Smooth muscle cell (in vitro differentiated cells): ENCODE results near the gene SLF1. TPM values are rescaled to one million over a fixed set of nuclear protein-coding genes. Genes with fewer than 3 reads are reported as not detected.

Source experiments
- DNase-seq: peaks from one replicate; lab custom pipeline; 2025; ENCODE audit not compliant: unreplicated experiment; lab: John Stamatoyannopoulos, UW
- H2AFZ ChIP-seq: fragments of 200-600 bp; sonication (generic); 2 replicates; pipeline ENCODE4 v1.6.0; 2016; ENCODE audit warnings: antibody characterized with exemption, low read depth, mild to moderate bottlenecking
- H3F3A ChIP-seq: fragments of 200-600 bp; sonication (generic); 2 replicates; pipeline ENCODE4 v1.6.0; 2017; ENCODE audit warnings: antibody characterized with exemption, low read depth
- H3K27ac ChIP-seq: fragments of 200-600 bp; sonication (generic); 2 replicates; pipeline ENCODE4 v1.5.1; 2016; ENCODE audit warnings: low read depth, mild to moderate bottlenecking
- H3K27me3 ChIP-seq: fragments of 200-600 bp; sonication (generic); 2 replicates; pipeline ENCODE4 v1.6.1; 2016; ENCODE audit warnings: low read depth, mild to moderate bottlenecking
- H3K36me3 ChIP-seq: fragments of 200-600 bp; sonication (generic); 2 replicates; pipeline ENCODE4 v1.5.1; 2016; ENCODE audit warnings: low read depth
- H3K4me1 ChIP-seq: fragments of 200-600 bp; sonication (generic); 2 replicates; pipeline ENCODE4 v1.5.1; 2016; ENCODE audit warnings: low read depth
- H3K4me2 ChIP-seq: fragments of 200-600 bp; sonication (generic); 2 replicates; pipeline ENCODE4 v1.6.0; 2016; ENCODE audit warnings: mild to moderate bottlenecking
- H3K4me3 ChIP-seq: fragments of 200-600 bp; sonication (generic); 2 replicates; pipeline ENCODE4 v1.5.1; 2016; ENCODE audit warnings: mild to moderate bottlenecking
- H3K79me2 ChIP-seq: fragments of 200-600 bp; sonication (generic); 2 replicates; pipeline ENCODE4 v1.6.0; 2016; ENCODE audit warnings: low read depth, mild to moderate bottlenecking
- H3K9ac ChIP-seq: fragments of 200-600 bp; sonication (generic); 2 replicates; pipeline ENCODE4 v1.6.0; 2016; ENCODE audit warnings: low read depth
- H3K9me3 ChIP-seq: fragments of 200-600 bp; sonication (generic); replicated peaks from 2 replicates; pipeline ENCODE4 v1.5.1; 2016; ENCODE audit warnings: low read depth
- H4K20me1 ChIP-seq: fragments of 200-600 bp; sonication (generic); 2 replicates; pipeline ENCODE4 v1.6.0; 2016; ENCODE audit warnings: low read depth
- CTCF ChIP-seq: fragments of 200-600 bp; sonication (generic); IDR thresholded peaks from 2 replicates; pipeline ENCODE4 v1.5.1; 2017; ENCODE audit warnings: borderline replicate concordance, mild to moderate bottlenecking, antibody characterized with exemption; ENCODE audit not compliant: insufficient read depth, poor library complexity, severe bottlenecking
- WGBS: methylation state at CpG from one replicate; pipeline ENCODE4 v1.1.7; 2016; ENCODE audit warnings: low lambda C conversion rate; 5-methylcytosine and 5-hydroxymethylcytosine counted together
- polyA plus RNA-seq: library from polyadenylated mRNA; unstranded; fragments of >200 nt; fragmentation: Nextera tagmentation; extraction: Ambion mirVana; gene quantifications from 2 replicates; pipeline ENCODE4 v1.2.1, GENCODE V29; 2016
- total RNA-seq: library from RNA; depleted of rRNA; stranded (reverse); fragments of >200 nt; gene quantifications from 2 replicates; pipeline ENCODE4 v1.2.3, GENCODE V29; 2014

Gene SLF1
- total and polyA plus RNA-seq, 2 experiments from 2014 or later, result 5.3 to 10.8 TPM

- no peak overlapping the region for H3K4me2 ChIP-seq
- H2AFZ ChIP-seq, result no peak overlapping the region
- H4K20me1 ChIP-seq, result no peaks in the 10 kb centered on the region
- no peaks in the 10 kb centered on the region for H3K27me3 ChIP-seq
- H3K9ac ChIP-seq, result no peak overlapping the region
- no peak for DNase-seq
- H3K27ac ChIP-seq, result no peak overlapping the region
- no peaks in the 10 kb centered on the region for H3K4me1 ChIP-seq
- TF ChIP-seq CTCF, result no peak
- no peaks in the 10 kb centered on the region for H3F3A ChIP-seq
- no peak overlapping the region for H3K4me3 ChIP-seq
- WGBS, result 95% methylated on average over 1 of the region's 1 CpG
- H3K79me2 ChIP-seq, result no peaks in the 10 kb centered on the region
- no peaks in the 10 kb centered on the region for H3K9me3 ChIP-seq
- H3K36me3 ChIP-seq, result no peaks in the 10 kb centered on the region
Measured at GRCh38 chr5:94674490-94675382, 56.3 kb downstream of the SLF1 start.

DNA sequence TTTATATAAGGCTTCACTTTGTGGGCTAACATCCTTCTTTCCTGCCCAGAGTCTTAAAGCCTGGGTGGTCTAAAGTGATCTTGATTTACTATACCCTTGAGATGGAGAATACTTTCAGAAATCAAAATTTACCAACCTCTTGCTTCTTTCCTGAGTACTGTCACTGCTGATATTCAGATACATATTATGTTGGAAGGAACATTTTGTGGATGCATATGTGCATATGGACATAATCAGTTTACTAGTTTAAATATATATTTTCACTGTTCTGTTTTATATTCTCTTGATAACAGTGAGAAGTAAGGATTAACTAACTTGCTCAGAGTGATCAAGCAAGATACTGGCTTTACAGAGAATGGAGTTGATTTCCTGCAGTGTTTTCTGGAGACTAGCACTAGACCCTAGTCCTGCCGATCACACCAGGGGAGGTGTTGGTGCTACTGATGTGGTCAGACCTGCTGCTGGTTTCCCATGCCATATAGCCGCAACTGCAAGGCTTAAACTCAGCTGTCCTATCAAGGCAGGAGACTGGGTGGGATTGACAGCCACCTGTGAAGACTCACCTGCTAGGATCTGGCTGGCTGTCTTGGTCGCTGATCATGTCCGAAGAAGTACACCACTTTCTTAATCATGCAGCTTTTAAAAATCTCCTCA lies 57.6 kb downstream of the SLF1 start:
- 92% methylated on average over 4 of the region's 4 CpGs for WGBS
- H3F3A ChIP-seq, result no peaks in the 10 kb centered on the region
- no peaks in the 10 kb centered on the region for H3K27me3 ChIP-seq
- no peaks in the 10 kb centered on the region for H4K20me1 ChIP-seq
- DNase-seq, result no peak
- H3K4me2 ChIP-seq, result no peak overlapping the region
- no peak overlapping the region for H3K9ac ChIP-seq
- no peaks in the 10 kb centered on the region for H3K36me3 ChIP-seq
- no peaks in the 10 kb centered on the region for H3K79me2 ChIP-seq
- TF ChIP-seq CTCF, result no peak
- no peaks in the 10 kb centered on the region for H3K9me3 ChIP-seq
- H3K27ac ChIP-seq, result no peak overlapping the region
- no peak overlapping the region for H2AFZ ChIP-seq
- H3K4me1 ChIP-seq, result no peaks in the 10 kb centered on the region
- no peak overlapping the region for H3K4me3 ChIP-seq

GRCh38 chr5:94682814-94683520 lies 64.5 kb downstream of the SLF1 start:
- WGBS, result 89% methylated on average over 5 of the region's 5 CpGs
- H3K4me1 ChIP-seq, result no peaks in the 10 kb centered on the region
- H3K36me3 ChIP-seq, result no peaks in the 10 kb centered on the region
- H3K4me3 ChIP-seq, result no peak overlapping the region
- no peak for DNase-seq
- H3K27me3 ChIP-seq, result no peaks in the 10 kb centered on the region
- no peaks in the 10 kb centered on the region for H3F3A ChIP-seq
- no peaks in the 10 kb centered on the region for H3K9me3 ChIP-seq
- no peak overlapping the region for H3K4me2 ChIP-seq
- no peak for TF ChIP-seq CTCF
- no peaks in the 10 kb centered on the region for H3K79me2 ChIP-seq
- no peak overlapping the region for H3K9ac ChIP-seq
- H4K20me1 ChIP-seq, result no peaks in the 10 kb centered on the region
- H2AFZ ChIP-seq, result no peak overlapping the region
- no peak overlapping the region for H3K27ac ChIP-seq
